HG03469 (cell line): ENCODE results near the gene CCDC78.
"Not testable (repeated sequence)": the region's sequence is repeated elsewhere in the genome, so short reads cannot be mapped to it uniquely, and the experiment has no call there.

Source experiments
- ATAC-seq: cut with Tn5 transposase; IDR thresholded peaks from one replicate; pipeline ENCODE4 v1.9.1; 2021; ENCODE audit warnings: mild to moderate bottlenecking, moderate library complexity, moderate number of reproducible peaks; ENCODE audit not compliant: unreplicated experiment

The CCDC78 gene

DNA sequence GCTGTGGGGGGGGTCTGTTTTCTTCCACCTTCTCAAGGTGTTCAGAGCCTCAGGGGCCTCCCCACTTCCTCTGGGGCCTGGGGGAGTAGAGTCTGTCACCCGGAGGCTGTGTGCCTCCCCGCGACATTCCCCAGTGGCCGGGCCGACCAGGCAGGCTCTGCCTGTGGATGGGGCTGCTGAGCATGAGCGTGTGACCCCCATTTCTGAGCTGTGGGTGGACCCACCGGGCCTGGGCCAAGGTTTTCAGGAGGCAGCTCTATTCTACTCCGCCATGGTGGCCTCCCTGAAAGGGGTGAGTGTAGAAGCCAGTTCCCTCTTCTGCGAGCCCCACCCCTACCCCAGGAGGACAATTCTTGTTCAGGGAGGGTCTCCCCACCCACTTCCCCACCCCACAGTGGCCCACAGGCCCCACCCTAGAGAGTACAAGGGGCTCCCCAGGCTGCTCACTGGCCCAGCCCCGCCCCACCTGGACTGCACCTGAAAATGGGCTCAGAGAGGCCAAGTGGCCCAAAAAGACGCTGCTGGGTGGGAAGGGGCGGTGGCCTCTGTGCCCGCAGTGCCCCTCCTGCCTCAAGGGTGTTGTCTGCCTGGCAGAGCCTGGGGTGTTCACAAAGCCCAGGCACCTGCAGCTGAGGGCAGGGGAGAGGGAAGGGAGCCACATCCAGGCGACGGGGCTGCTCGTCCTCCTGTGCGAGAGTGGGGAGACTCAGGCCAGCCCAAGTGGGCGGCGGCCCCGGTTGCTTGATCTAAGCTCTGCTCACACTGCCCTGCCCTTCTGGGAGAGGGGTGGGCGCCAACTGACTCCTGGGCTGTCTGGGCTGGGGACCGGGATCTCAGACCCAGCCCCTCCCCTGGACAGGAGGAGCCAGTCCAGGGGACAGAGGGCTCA, 35.6 kb upstream of the CCDC78 start:
- ATAC-seq: no peak

- no peak for ATAC-seq
These were observed 34.5 kb upstream of the CCDC78 start, which contains the start of gene MSLN for GRCh38 chr16:760545-761343. MSLN (plus strand) TSS chr16:760734; CDS start chr16:762681, 1,947 bp downstream.

GRCh38 chr16:760065-760464, 33.8 kb upstream of the CCDC78 start:
- no peak for ATAC-seq

DNA sequence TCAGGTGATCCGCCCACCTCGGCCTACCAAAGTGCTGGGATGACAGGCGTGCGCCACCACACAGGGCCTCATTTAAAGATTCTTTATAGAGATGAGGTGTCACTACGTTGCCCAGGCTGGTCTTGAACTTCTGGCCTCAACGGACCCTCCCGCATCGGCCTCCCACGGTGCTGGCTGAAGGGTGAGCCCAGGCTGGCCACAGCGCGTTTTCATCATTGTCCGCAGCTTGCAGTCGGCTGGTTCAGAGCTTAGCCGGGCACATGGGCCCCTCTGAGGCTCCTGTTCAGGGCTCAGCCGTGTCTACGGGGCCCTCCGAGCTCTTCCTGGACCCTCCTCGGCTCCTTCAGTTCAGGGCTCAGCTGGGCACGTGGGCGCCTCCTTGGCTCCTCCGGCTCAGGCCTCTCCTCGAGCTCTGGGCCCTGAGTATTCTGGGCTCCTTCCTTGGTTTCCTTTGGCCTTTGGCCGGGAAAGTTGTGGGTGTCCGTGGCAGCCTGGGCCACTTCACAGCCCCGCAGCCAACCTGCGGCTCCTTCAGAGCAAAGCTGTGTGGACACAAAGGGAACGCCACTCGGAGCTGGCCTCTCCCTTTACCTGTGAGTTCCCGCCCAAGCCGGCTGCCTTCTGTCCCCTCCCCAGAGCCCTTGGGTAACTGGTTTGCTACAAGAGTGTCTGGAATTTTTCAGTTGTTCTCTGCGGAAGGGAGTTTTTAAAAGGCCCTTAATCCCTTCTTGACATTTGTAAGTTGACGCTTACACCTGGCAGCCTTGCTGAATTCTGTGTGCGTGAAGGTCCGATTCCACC, 33.1 kb upstream of the CCDC78 start:
- no peak for ATAC-seq

GRCh38 chr16:756428-756827, 30.2 kb upstream of the CCDC78 start:
- ATAC-seq: no peak

GRCh38 chr16:754656-755055, 28.4 kb upstream of the CCDC78 start:
- no peak for ATAC-seq

- ATAC-seq: not testable (repeated sequence)
These were observed 27.9 kb upstream of the CCDC78 start for GRCh38 chr16:754121-754607.

GRCh38 chr16:752007-752312, 25.7 kb upstream of the CCDC78 start:
- ATAC-seq: no peak

- ATAC-seq: no peak
These were observed 25.1 kb upstream of the CCDC78 start for GRCh38 chr16:751152-752006.

- no peak for ATAC-seq
These were observed 24.2 kb upstream of the CCDC78 start for GRCh38 chr16:750485-750884.

GRCh38 chr16:749010-749409, 22.8 kb upstream of the CCDC78 start:
- no peak for ATAC-seq

DNA sequence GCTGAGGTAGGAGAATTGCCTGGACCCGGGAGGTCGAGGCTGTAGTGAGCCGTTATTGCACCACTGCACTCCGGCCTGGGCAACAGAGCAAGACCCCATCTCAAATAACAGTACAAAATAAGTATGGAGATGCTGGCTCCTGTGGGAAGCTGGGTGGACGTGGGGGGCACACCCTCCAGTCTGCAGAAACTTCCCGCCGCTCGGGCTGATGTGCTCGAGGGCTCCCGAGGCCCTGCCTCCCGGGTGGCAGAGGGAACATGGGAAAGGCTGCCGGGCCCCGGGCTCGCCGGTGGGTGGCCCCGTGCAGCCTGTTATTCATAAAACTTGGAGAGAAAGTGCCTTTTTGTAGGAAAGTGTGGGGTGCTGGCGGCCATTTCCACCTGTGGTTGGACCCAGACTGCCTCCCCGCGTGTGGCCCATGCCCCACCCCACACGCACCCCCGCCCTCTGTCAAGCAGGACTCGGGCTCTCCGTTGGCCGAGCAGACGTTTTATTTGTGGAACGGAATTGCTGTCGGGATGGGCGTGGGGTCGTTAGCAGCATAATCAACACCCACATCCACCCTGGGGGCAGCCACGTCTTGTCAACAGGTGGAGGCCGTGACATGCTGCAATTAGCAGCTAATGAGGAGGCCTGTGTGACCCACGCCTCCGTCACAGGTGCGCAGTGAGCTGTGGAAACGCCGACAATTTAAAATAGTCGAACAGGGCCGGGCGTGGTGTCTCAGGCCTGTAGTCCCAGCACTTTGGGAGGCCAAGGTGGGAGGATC, 21.9 kb upstream of the CCDC78 start:
- no peak for ATAC-seq

- no peak for ATAC-seq
These were observed 20.4 kb upstream of the CCDC78 start for GRCh38 chr16:746637-747036.

GRCh38 chr16:745739-746138, 19.5 kb upstream of the CCDC78 start:
- no peak for ATAC-seq

GRCh38 chr16:743794-744500, 17.7 kb upstream of the CCDC78 start:
- no peak for ATAC-seq

GRCh38 chr16:742894-743293, 16.7 kb upstream of the CCDC78 start:
- not testable (repeated sequence) for ATAC-seq

GRCh38 chr16:741986-742629, 15.9 kb upstream of the CCDC78 start:
- ATAC-seq: no peak

GRCh38 chr16:740764-741505, 14.7 kb upstream of the CCDC78 start, which contains the start of gene CIAO3:
CIAO3 (minus strand) TSS chr16:740997; CDS start chr16:740985, 12 bp downstream.
- ATAC-seq: peak; percentile 47
